Smooth muscle cell of the pulmonary artery (primary cell): ENCODE results near the gene CDCA4. TPM values are rescaled to one million over a fixed set of nuclear protein-coding genes. Genes with fewer than 3 reads are reported as not detected.

Experiments
- total RNA-seq: library from RNA; depleted of rRNA; stranded (reverse); fragments of >200 nt; gene quantifications from 2 replicates; pipeline ENCODE4 v1.2.3, GENCODE V29; 2014

CDCA4 gene
- total RNA-seq: 10.0 and 10.6 TPM in 2 replicates

DNA sequence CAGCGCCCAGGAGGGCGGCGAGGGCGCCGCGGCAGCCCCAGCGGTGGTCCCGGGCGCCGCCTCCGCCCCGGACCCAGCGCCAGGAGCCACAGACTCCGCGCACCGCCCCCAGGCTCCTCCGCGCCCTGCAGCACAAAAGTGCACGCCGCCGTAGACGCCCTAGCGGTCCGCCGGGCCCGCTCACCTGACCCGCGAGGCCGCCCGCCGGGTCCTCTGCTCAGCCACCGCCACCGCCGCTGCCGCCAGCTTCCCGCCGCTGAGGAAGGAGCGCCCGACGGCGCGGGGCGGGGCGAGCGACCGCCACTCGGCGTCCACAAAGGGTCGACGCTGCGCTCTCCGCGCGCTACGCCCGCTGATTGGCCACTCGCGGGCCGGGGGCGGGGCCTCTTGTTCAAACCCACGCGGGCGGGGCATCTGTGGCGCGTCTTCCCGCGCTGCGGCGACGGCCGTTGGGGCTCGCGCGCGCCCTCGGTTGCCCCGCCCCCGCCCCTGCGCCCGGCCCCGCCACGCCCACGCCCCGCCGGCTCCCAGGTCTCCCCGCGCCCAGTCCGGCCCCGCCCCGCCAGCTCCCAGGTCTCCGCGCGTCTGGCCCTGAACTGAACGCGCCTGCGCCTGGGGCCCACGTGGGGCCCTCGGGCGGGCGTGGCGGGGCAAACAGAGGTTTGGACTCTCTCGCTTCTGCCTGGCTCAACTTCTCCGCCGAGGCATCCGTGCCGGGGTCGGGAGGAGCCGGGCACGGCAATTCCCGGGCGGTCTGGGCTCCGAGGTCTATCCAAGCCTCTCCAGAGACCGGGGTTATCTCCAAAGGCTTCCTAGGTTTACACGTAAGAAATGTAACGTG lies at the start of gene CDCA4:
Gene CDCA4, minus strand, starts transcription at position 269 of the 841 bp plus-strand sequence. CDS start 9,154 bp downstream, outside the sequence.

DNA sequence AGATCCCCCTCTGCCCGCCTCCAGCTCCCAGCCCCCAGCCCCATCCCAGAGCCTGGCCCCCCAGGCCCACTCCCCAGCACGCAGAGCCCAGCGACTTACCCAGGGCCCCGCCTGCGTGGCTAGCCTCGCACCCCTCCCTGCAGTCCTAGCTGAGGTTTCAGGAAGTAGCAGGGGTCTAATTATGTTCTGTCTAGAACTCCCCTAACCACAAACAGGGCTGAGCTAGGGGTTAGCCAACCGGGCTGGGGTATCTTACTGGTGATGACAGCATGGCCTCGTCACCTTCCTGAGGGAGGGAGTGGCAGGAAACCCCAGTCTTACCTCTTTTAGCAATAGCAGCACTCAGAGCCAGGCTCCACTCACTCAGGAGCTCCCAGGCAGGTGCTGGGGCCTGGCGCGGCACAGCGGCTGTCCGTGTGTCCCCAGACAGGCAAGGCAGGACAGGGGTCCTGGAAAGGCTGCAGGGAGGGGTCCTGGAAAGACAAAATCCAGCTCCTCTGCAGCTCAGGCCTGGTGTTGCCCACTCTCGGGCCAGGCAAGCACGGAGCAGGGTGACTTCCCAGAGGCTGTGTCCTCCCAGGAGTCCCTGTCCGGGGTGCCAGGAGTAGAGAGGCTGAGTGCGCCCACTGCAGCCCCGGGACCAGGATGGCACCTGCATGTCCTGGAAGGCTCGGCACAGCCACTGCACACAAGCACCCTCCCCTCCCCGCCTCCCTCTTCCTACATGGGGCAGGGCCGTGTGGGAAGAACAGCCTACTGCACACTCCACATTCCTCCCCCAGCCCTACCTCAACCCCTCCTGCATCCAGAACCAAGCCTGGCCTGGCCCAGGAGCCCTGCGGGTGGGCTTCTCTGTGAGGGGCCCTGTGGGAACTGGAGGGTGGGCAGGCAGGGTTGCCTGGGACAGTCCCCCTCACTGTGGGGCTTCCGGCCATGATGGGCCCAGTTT lies 44.7 kb upstream of the CDCA4 start, which contains the start of gene GPR132:
Gene GPR132, minus strand, starts transcription at position 151 of the 949 bp plus-strand sequence. CDS start 10,010 bp downstream, outside the sequence.

DNA sequence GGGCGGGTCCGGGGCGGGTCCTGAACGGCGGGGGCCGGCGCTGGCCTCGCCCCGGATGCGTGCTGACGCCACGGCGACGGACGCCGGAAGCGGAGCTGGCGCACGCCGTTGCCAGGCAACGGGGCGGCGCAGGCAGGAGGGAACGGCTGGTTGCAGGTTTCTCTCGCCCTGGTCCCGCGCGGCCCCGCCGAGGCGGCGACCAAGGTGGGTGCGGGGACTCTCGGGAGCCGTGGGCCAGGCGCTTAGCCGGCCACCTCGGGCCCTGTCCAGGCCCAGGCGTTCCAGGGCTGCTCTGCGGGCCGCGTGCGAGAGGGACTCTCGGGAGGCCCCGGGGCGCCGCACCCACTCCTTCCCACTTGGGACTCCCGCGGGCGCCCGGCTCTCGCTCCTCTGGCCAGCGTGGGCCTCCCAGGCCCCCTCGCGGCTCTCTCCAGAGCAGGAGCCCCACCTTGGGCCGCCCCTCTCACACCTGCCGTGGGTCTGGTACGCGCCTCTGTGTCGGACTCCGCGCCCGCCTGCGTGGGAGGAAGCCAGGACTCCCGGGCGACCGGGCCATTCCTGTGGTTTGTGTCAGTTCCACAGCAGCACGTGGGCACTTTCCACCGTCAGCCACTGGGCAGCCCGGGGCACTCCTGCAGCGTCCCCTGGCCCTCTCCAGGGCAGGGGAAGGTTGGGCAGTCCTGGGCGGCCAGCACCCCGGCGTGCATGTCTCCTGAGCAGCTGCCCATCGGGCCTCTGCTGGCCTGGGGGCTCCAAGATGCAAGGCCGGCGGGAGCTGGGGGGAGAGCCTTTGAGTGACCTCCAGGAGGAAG lies 35.0 kb downstream of the CDCA4 start, which contains the start of gene CLBA1:
Gene CLBA1, plus strand, starts transcription at position 114 of the 812 bp plus-strand sequence. Its CDS starts 644 bp downstream, at position 758.

DNA sequence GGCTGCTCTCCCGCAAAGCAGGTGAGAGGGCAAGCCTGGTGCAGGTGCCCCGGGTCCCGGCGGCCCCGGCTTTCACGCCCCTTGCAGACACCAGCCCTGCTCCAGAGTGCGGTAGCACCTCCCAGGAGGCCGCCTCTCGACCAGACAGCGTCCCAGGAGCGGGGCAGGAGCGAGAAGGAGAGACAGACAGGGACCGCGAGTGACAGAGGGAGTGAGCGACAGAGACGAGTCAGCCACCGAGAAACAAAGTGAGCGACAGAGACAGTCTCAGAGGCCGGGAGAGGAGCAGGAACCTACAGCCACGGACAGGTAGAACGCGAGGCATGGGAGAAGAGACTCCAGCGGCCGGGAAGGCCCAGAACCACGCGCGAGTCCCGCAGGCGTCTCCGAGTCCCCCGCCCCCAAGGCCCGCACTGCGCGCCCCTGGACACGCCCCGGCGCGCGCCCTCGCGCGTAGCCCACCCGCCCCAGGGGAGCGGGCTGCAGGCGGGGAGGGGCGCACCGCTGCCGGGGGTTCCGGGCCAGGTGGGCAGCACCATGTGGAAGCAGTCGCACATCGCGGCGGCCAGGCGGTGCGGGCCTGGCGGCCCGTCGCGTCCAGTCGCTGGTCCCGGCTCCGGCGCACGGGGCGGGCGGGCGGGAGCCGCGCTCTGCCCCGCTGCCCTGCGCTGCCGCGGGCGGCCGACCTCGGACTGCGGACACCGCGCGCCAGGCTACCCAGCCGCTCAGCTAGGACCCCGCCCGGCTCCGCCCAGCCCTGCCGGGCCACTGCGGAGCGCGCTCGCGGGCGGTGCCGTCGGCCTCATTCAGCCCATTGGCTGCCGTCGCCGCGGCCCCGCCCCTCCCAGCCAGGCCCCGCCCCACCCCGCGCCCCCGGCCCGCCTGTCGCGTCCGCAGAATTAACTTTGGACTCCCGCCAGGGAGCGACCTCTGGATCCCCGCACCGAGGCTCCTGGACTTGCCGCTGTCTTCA lies 42.9 kb downstream of the CDCA4 start, which contains the start of gene AHNAK2:
Gene AHNAK2, minus strand, starts transcription at position 694 of the 973 bp plus-strand sequence. Its CDS starts 137 bp downstream, at position 557.

Other genes starting within 250 kb of the CDCA4 start
- 239 and 285 TPM in 2 replicates for gene AKT1, start 225.3 kb downstream of the CDCA4 start, total RNA-seq
- 2.7 and 5.8 TPM in 2 replicates for gene ZBTB42, start 220.0 kb downstream of the CDCA4 start, total RNA-seq
- 19.5 and 43.3 TPM in 2 replicates for gene CEP170B, start 155.8 kb downstream of the CDCA4 start, total RNA-seq
- gene PLD4, start 96.2 kb downstream of the CDCA4 start, total RNA-seq: 0.07 and 0.13 TPM in 2 replicates
- 41.4 and 194 TPM in 2 replicates for gene AHNAK2, start 42.7 kb downstream of the CDCA4 start, total RNA-seq
- 9.6 and 12.1 TPM in 2 replicates for gene CLBA1, start 35.3 kb downstream of the CDCA4 start, total RNA-seq
- 0.03 and 0.26 TPM in 2 replicates for gene GPR132, start 44.3 kb upstream of the CDCA4 start, total RNA-seq
- 1.3 and 4.0 TPM in 2 replicates for gene JAG2, start 147.7 kb upstream of the CDCA4 start, total RNA-seq
- 8.7 and 16.6 TPM in 2 replicates for gene NUDT14, start 160.2 kb upstream of the CDCA4 start, total RNA-seq
- 37.7 and 73.1 TPM in 2 replicates for gene BTBD6, start 227.4 kb upstream of the CDCA4 start, total RNA-seq